GM21367 (cell line): Measurements from ENCODE around the gene ACOX3.
"Not testable (repeated sequence)": the region's sequence is repeated elsewhere in the genome, so short reads cannot be mapped to it uniquely, and the experiment has no call there.

ENCODE experiments used
- ATAC-seq: cut with Tn5 transposase; IDR thresholded peaks from one replicate; pipeline ENCODE4 v1.9.1; 2021; ENCODE audit not compliant: unreplicated experiment

The ACOX3 gene

DNA sequence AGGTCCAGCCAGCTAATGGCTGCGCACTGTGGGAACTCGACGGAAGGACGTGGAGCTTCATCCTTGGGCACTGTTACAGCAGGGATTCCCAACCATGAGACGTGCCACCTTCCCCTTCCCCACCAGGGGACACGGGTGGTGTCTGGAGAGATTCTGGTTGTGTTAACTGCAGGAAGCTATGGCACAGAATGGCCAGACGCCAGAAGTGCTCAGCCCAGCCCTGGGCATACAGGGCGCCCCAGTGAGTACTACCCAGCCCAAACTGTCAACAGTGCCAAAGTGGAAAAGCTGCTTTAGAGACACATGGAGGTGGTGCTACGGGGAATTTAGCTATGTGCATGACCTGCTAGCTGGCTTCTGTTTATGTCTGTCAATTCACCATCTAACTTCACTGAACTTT, 32.8 kb downstream of the ACOX3 start:
- ATAC-seq, result no peak

DNA sequence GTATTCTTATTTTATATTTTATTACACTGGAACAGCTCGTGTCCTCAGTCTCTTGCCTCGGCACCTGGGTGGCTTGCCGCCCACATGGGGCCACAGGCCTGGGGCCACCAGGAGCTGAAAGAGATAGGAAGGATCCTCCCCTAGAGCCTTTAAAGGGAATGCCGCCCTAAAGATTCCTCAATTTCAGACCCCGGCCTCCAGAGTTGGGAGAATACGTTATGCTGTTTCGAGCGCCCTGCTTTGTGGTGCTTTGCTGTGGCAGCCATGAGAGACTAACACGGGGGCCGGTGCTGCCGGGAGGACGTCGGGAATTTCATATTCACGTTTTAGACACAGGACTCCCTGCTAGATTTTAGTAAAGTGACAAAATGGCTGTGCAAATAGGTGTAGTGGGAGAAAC, 33.2 kb downstream of the ACOX3 start:
- no peak for ATAC-seq

GRCh38 chr4:8406887-8407286, 33.6 kb downstream of the ACOX3 start:
- not testable (repeated sequence) for ATAC-seq

GRCh38 chr4:8405516-8405875, 35.0 kb downstream of the ACOX3 start:
- no peak for ATAC-seq

DNA sequence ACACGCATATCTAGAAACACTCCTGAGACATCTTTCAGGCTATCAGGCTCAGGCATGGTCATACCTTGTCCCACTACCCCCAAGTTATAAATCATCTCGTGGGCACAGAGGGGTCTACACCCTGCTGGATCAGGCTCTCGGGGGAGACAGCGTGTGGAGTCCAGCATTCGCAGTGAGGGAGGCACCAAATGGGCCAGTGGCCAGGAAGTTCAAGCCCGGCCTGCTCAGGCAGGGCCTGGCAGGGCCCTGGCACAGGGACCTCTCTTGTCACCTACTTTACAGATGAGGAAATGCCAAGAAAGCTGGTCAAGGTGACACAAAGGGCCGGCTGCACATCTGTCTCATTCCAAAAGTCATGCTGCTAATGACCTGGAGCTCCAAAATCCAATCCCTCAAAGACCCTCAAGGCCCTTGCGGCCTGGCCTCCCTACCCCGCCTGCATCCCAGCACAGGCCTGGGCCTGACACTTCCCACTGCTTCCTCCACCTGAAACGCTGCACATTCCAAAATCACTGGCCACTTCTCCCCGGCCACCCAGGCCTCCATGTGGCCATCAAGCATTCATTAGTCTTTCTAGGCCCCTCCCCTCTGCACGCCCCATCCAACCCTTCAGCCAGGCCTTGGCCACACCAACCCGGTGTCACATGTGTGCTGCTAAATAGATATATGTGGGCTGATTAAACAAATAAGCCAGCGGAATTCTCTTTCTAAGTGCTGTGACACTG, 35.6 kb downstream of the ACOX3 start:
- ATAC-seq, result no peak

DNA sequence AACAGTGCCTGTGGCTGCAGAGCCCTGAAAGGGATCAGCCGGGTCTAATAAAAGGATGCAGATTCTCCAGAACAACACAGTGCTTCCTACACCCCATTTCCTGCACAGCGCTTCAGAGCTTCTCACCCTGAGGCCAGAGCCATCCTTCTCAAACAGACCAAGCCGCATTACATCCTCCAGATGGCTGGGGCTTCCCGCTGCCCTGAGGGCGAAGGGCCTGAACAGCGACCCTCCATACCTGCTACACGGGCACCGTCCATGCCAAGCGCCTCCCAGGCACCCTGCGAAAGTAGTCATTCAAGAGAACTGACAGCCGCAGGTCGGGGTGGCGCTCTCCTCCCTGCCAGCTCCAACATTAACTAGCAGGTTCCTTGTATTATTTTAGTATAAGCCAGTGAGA, 36.5 kb downstream of the ACOX3 start:
- no peak for ATAC-seq

DNA sequence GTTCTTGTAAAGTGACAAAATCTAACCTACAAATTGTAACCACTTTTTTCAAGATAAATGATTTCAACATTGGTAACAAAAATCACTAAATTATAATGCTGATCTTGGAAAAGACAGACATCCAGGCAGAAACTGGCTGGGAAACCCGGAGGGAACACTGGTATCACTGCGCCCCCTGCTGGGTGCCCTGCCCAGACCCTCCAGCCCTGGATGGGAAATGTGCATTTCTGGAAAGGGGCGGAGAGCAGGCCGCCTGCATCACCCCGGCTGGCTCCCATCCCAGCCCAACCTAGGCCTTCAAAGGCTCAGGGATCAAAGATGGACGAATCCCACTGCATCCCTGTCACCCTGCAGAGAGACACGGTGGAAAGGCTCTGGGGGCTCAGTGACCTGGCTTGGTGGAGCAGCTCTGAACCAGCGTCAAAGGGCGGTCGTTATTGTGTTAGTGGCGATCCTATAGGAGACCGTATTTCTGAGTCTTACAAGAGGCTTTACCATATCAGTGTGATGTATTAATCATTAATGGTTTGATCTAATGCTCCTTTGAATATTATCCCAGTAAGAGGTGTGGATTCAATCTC, 37.3 kb downstream of the ACOX3 start:
- ATAC-seq, result no peak

DNA sequence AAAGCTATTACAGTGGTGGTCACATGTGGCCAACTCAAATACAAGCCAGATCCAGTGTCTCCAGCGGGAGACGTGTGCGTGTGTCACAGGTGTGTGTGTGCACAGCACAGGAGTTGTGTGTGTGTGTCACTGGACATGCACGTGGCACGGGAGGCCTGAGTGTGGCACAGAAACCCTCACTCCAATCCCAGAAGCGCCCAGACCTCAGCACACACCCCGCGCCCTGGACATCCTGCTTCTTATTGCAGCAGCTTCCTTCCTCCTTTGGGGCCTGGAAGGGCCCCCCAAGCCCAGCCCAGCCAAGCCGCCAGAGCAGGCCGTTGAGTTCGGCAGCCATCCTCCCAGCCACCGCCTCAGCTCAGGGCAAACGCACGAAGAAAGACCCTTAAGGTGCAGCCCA, 37.9 kb downstream of the ACOX3 start:
- no peak for ATAC-seq

DNA sequence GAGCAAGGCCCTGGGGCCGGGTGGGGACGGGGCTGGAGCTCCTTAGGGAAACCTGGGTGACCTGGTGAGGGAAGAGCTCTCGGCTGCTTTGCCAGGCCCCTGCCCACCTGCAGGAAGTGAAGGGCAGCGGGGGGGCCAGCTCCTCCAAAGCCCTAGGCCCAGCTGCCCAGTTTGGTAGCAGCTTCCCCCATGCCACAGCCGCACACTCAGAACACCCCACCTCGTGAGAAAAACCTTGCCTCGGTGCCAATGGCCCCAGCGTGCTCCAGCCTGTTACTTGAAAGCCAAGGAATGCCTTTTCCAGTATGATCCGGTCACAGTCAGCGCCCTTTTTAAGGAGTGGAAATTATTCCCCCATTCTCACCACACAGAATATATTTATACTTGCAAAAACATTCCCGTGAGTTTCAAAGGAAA, 38.3 kb downstream of the ACOX3 start:
- no peak for ATAC-seq

DNA sequence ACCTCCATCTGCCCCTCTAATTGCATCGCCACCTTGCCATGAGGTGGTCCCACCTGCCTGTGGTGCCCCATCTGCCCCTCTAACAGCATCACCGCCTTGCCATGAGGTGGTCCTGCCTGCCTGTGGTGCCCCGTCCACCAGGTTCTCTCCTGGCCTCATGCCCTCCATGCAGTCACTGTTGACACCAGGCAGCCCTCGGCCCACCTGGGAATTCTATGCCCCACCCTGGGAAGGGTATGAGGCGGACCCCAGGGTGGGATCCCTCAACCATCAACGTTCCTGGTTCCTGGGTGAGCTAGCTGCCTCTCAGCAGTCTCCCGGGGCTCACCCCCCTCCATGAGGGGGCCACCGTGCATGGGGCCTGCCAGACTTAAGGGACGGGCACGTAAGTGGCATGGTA, 38.9 kb downstream of the ACOX3 start:
- no peak for ATAC-seq

DNA sequence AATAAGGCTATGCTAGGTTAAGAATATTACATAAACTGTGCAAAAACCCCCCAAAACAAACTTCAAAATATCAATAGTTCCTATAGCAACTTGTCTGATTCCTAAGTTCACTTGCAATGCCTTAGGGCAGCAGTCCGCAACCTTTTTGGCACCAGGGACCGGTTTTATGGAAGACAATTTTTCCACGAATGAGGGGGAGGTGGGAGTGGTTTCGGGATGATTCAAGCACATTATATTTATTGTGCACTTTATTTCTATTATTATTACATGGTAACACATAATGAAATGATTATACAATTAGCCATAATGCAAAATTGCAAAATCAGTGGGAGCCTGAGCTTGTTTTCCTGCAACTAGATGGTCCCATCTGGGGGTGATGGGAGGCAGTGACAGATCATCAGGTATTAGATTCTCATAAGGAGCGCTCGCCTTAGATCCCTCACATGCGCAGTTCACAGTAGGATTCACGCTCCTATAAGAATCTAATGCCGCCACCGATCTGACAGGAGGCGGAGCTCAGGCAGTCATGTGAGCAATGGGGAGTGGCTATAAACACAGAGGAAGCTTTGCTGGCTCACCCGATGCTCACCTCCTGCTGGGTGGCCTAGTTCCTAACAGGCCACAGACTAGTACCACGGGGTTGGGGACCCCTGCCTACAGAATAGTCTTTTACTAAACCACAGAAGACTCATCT, 39.7 kb downstream of the ACOX3 start:
- ATAC-seq, result no peak

DNA sequence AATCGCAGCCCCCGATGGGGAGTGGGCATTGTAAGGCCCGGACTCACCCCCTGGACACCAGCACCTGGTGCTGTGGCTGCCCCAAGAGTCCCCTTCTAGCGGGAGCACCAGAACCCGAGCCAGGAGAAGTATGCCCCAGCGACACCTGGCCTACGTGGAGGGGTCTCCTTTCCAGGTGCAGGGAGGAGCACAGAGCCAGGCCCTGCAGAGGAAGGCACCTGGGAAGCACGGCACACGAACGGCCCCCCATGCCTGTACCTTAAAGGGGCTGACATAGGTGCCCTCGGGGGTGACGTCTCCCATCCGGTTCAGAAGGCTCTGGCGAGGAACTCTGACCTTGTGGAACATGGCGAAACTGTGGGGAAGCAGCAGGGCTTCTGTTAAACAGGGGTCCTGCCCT, 41.2 kb downstream of the ACOX3 start:
- no peak for ATAC-seq

GRCh38 chr4:8398347-8398746, 42.2 kb downstream of the ACOX3 start:
- ATAC-seq, result no peak

DNA sequence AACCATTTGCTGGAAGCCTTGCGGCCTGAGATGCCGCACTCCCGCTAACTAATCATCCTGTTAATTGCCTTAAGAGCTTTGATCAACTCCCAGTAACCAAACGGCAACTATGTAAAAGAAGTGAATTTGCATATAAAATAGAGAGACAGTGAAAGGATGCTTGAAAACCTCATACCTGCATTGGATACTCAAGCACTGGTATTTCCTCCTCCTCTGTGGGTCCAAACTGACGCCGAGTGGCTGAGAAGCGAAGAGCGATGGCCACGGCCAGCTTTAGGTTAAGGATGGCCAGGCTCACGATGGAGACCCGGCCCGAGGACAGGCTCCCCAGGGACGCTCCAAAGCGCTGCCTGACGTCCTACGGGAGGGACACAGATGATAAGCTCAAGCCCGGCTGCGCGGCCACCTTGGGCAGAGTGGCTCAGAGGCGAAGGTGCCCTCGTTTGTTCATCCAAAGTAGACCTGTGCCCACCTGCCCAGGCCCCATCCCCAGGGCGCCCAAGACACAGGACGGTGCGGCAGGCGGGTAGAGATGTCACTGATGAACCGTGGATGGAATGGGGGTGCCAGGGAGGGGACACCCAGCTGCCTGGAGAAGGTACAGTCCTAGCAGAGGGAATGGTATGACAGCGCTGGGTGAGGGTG, 43.6 kb downstream of the ACOX3 start:
- ATAC-seq, result no peak

- ATAC-seq, result no peak
Observed at GRCh38 chr4:8395504-8396296, 44.8 kb downstream of the ACOX3 start.

DNA sequence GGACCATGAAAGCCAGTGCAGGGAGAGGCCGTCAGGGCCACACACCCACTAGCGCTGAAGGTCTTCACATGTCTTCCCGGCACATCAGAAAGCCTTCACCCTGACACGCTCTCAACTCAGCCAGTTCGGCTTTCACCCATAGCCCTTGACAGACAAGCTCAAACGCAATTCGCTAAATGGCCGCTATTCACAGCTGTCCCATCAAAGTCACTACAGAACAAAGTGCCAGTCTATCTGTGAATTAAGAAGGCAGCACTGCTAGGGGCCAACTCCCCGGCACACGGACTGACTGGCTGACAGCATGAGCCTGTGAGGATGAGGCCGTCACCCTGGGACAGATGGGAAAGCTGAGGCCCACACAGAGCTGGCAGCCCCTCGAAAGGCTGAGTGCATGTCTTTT, 45.7 kb downstream of the ACOX3 start:
- ATAC-seq, result no peak

DNA sequence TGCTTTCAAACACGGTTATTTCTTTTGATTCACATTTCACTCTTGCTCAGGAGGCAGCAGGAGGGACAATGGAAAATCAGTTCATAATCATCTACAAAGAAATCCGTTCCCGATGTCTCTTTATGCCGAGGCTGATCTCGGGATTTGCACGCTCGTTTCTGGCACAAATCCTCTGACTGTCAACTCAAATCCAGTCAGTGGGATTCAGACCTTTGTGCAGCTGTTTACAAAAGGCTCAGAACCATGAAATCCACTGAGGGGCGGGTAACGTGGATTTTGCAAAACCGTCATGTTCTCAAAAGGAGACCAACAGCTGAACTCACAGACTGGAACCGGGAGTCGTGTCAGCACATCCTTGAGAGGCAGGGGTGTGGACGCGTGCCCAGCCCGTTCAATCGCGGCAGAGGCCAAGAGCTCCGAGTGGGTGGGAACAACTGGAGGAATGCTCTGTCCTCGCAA, 46.4 kb downstream of the ACOX3 start:
- ATAC-seq, result no peak

GRCh38 chr4:8393593-8394038, 46.9 kb downstream of the ACOX3 start:
- ATAC-seq, result no peak

DNA sequence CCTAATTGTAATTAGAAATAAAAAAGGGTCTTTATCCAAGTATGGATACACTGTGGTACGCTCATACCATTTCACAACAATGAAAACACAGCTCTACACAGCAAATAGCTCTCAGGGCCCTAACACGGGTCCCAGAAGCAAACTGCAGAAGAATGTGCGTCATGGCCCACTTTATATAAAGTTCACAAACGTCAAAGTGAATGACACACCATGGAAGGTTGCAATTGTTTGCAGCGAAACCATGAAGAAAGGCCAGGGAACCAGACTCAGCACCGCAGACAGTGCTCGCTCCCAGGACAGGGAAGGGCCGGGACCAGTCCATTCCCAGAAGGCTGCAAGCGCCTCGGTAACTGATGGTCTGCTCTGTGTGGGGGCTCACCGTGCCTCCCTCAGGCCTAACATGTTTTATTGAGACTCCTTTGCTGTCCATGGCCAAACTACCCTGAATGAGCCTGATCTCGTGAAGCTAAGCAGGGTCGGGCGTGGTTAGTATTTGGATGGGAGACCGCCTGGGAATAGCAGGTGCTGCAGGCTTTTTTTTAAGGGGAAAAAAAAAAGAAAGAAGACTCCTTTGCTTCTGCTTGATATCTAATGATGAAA, 47.8 kb downstream of the ACOX3 start:
- no peak for ATAC-seq

DNA sequence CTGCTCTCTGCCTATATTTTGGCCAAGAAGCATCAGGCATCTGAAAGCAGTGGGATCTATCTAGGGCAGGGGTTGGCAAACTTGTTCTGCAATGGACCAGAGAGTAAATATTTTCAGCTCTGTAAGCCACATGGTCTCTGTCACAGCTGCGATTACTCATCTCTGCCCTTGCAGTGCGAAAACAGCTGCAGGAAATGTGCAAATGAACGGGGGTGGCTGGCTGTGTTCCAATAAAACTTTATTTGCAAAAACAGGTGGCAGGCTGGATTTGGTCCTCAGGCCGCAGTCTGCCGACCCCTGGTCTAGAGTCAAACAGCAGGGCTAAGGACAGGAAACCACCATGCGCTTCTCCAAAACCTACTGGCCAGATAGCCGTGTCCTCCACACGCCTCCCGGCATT, 48.6 kb downstream of the ACOX3 start:
- ATAC-seq, result peak; percentile 86

GRCh38 chr4:8391071-8391470, 49.5 kb downstream of the ACOX3 start:
- ATAC-seq, result no peak
